Limb (tissue), 2 donors: ENCODE data around the gene NBPF1.
"Not testable (repeated sequence)": the region's sequence is repeated elsewhere in the genome, so short reads cannot be mapped to it uniquely, and the experiment has no call there.

Experiments
- DNase-seq, 2 donors: peaks; one replicate each; pipeline ENCODE4 v3.0.0-alpha.2; 2016; ENCODE audit errors: extremely low spot score in 2 of 2

The NBPF1 gene

DNA sequence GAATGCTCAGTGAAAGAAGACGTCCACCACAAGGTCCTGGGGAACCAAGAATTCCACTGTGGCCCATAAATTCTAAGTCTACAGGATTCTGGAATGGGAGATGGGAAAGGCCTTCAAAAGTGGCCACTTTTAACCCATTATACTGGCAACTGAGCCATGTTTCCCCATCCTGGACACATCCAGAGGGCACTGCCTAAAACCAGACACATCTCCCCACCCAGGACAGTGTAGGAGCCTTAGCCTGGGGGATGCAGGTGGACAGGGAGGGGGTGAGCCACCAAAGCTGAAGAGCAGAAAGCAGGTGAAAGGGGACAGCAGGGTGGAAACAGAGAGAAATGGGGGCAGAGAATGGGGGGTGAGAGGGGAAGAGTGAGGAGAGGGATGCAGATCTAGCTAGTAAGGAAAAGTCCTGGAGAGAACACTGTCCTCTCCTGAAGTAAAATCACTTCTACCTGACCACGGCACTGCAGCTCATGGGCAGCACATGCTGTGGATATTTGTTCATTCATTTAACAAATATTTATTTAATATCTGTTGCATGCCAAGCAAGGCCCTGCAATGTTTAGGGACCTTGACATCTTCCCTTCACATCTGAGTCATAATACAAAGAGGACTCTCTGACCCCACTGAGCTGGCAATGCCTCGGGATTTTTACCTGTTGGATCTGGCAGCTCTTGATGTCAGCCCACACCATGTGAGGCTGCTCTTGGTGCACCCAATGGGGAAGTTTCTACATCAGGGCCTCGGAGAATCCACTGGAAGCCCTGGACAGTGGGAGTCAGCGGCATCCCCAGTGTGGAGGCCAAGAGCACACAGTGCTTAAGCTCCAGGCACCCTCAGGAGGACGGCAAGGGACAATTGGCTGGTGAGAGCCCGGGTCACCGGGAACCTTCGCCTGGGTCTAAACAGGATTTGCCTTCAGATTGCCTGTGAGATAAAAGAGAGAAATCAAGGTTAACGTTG, 5.2 kb downstream of the NBPF1 start:
- DNase-seq: not testable (repeated sequence)

- peak in 1 of 2 donors; percentile 30 for DNase-seq
Observed at GRCh38 chr1:16607433-16607851, 5.9 kb downstream of the NBPF1 start.

DNA sequence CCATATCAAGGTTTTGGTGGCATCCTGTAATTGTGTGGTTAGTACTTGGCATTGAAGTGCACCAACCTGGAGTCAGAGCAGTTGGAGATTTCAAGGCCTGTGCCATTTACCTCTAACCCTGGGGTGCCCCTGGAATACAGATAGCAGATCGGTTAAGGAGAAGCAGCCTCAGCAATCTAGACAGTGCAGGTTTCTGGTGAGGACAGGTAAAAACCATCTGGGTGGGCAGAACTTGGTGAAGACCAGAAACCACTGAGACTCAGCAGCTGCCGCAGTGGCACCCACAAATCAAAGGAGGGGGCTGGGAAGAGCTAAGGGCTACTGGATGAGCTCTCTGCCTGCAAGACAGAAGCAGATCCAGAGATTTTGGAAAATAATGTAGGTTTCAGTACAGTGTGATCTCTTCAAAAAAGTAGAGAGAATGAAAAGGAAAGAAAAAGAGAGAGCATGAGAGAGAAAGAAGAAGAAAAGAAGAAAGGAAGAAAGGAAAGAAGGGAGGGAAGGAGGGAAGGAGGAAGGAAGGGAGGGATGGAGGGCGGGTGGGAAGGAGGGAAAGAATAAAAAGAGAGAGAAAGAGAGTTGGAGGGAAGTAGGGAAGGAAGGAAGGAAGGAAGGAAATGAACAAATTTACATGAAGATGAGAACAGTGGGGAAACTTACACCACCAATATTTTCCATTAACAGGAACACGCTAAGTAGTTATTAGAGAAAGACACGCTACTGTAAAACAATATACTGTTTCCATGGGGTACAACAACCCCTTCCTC, 6.5 kb downstream of the NBPF1 start:
- not testable (repeated sequence) for DNase-seq

DNA sequence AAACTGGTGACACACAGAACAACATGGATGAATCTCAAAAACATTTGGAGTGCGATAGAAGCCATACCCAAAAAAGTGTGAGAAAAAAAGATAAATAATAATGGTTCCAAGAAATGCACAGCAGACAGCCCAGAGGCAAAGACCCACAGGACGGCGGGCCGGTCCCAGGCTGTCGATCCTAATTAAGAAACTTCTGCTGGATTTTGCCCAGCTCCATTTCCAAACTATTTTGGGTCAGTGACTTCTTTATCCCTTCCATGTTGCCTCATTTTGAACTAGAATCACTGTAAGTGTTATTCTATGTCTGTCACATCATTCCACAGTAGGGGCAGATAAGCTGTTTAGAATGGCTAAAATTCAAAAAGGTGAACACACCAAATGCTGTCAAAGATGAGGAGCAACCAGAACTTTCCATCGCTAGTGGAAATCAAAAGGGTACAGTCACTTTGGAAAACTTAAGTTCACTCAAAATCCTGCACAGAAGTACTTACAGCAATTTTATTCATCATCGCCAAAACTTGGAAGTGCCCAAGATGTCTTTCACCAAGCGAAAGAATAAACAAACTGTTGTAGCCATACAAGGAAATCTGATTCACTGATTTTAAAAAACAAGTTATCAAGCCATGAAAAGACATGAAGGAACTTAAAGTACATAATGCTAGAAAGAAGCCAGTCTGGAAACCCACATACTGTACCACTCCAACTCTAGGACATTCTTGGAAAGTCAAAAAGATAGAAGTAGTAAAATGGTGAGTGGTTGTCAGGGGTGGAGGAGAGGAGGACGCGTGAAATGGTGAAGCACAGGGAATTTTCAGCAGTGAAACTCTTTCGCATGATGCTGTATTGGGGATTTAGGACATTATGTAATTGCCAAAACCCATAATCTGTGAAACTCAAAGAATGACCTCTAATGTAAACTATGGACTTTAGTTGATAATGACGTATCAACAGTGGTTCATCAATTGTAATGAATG, 7.5 kb downstream of the NBPF1 start:
- DNase-seq: no peak

DNA sequence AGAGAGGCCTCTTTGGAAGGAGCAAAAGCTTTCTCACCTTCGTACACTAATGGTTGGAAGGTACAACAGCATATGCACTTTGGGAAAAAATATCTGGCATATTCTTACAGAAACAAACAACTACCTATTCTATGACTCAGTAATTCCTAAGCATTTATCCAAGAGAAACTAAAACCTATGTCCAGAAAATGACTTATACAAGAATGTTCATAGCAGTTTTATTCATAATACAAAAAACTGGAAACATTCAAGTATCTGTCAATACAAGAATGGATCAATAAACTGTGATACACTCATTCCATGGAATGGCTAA, 8.2 kb downstream of the NBPF1 start:
- no peak for DNase-seq

DNA sequence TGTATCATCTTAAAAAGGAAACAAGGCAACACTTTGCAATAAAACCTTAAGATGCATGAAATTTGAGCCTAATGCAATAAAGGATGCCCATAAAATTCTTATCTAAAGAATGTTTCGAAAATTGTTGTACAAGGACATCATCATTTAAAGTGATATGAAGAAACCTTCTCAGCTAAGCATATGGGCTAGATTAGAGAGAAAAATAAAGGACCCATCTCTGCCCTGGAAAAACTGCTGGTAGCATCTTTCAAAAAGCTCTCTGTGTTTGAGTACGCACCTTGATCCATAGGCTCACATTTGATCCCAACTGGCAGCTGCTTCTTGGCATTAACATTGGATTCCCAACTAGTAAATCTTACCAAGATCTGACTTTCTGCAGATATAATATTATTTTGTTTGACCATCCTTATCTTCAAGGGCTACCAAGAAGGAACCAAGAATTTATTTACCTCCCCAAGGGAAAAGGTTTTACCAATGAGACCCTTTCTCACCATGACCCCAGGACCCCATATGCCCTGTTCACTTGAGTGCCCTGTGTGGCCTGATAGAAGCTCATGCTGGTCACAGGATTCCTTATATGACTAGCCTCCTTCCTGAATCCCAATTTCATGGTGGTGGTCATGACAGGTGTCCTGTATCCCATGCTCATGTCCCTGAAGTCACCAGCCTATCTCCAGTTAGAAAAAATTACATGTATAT, 8.7 kb downstream of the NBPF1 start:
- DNase-seq: not testable (repeated sequence)

GRCh38 chr1:16603623-16604022, 9.7 kb downstream of the NBPF1 start:
- not testable (repeated sequence) for DNase-seq

DNA sequence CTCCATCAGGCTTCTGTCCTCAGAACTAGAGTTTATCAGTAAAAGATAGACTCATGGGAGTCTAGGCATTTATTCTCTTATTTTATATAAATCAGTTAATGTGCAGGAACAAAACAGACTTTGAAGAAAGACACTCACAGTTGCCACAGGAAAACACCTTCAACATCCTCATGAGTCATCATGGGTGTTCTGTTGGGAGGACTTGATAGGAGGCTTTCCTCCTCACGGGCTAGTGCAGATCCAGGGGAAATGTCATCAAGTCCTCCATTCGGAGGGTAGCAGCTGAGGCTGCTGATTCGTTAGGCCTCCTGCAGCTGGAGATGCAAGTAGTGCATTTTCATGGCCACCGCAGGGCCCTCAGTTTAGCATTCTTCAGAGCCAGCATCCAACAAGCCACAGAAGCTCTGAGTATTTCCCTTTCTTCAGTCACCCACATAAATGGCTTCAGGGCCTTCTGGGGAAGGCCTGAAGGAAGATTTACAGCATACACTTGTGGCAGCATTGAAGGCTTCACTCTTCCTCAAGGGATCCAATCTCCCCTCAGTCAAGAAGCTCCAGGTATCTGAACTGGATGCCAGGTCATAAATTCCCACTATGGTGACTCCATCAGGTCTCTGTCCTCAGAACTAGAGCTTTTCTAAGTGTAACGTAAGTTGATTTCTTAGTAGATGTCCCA, 10.9 kb downstream of the NBPF1 start:
- DNase-seq: not testable (repeated sequence)

DNA sequence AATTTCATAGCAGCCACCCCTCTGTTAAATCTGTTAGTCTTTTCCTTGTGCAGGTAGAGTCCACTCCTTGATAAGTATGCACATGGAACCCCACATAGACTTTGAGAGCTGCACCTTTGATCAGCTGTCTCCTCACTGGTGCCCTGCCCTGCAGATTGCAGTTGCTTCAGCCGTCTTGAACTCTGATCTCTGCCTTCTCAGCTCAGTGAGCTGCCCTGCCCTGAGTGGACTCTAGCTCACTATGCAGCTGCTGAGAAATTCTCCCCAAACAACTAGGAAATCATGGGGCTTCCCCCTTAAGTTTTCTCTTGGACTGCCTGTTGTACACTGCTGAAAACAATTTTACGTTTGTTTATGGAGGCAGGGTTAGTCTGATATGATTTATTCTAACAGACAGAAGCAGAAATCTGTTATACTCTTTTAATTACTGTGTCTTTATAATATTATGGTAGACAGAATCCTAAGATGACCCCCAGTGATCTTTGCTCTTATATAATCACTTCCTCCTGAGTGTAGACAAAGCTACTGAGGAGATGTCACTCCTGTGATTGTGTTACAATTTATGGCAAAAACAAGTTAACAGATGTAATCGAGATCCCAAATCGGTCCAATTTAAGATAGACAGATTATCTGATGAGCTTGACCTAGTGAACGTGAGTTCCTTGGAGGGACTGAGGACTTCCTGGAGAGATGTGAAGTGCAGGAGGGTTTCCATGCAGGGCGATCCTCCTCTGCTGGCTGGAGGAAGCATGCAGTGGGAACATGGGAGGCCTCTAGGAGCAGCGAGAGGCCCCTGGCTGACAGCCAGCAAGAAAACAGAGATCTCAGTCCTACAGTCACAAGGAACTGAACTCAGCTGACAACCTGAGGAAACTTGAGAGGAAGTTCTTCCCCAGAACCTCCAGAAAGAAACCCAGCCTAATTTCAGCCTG, 12.2 kb downstream of the NBPF1 start:
- not testable (repeated sequence) for DNase-seq

GRCh38 chr1:16599326-16599725, 14.0 kb downstream of the NBPF1 start:
- not testable (repeated sequence) for DNase-seq

GRCh38 chr1:16595216-16595615, 18.1 kb downstream of the NBPF1 start:
- not testable (repeated sequence) for DNase-seq

- DNase-seq: not testable (repeated sequence)
Observed at GRCh38 chr1:16591845-16592244, 21.5 kb downstream of the NBPF1 start.

GRCh38 chr1:16588081-16588480, 25.3 kb downstream of the NBPF1 start:
- DNase-seq: peak in 1 of 2 donors; percentile 3

DNA sequence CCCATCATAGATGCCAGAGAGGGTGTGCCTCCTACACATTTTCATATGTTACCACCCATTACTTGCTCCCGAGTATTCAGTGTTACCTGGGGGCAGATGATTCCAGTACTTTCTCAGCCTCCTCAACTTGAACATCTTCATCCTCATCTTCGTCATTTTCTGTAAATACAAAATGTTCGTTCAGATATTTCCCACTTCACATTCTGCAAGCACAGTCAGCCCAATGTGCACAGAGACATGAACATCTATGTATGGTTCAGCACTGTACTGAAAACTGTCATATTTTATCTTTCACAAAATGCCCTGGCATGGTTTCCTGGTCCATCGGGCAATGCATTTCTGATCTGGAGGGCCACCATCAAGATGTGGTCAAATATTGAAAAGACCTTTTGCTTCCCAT, 25.7 kb downstream of the NBPF1 start:
- DNase-seq: not testable (repeated sequence)

DNA sequence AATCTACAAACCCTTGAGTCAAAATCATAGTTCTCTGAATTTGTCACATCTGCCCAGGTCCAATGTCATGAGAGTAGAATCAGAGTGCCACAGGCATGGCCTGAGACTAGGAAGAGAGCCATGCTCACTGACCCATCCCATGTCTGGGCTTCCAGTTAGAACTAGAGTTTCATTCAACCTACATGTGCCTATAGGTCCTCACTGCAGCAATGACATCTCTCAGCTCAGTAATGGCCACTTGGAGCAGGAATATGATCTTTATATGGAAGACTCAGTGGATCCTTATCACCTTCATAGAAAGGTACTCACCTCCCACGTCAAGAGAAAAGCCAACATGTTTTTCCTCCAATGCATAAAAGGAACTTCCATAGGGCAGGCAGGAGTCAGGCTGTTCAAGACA, 48.0 kb downstream of the NBPF1 start:
- DNase-seq: not testable (repeated sequence)

DNA sequence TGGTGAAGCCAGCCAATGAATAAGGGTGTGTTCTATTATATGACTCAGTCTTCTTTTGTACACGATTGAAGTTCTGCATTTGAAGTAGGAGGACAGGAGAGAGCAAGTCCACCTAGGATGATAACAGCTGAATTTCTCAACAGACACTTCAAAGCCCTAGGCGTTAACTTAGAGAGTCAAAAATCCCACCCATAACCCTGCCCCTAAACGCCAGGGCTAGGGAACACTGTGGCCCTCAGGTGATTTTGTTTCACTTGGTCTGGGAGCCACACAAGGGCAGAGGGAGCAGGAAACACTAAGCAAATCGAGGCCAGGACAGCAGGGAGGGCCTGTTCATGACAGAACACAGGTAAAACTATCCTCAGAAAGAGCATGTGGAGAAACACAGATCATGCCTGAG, 52.3 kb downstream of the NBPF1 start:
- DNase-seq: not testable (repeated sequence)

DNA sequence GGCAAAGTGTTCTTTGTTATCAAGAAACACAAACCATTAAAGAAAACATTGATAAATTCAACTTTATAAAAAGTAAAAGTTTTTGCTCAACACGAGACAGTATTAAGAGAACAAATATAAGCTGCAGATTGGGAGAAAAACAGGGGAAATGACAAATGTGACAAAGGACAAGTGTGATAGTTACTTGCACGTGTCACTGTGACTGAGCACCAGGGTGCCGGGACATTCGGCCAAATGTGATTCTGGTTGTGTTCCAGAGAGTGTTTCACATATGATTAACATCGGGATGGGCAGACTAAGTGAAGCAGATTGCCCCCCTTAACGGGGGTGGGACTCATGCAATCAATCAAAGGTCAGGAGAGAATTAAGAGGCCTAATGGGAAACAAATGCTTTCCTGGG, 52.9 kb downstream of the NBPF1 start:
- not testable (repeated sequence) for DNase-seq

- not testable (repeated sequence) for DNase-seq
Observed at GRCh38 chr1:16559688-16560087, 53.7 kb downstream of the NBPF1 start.

DNA sequence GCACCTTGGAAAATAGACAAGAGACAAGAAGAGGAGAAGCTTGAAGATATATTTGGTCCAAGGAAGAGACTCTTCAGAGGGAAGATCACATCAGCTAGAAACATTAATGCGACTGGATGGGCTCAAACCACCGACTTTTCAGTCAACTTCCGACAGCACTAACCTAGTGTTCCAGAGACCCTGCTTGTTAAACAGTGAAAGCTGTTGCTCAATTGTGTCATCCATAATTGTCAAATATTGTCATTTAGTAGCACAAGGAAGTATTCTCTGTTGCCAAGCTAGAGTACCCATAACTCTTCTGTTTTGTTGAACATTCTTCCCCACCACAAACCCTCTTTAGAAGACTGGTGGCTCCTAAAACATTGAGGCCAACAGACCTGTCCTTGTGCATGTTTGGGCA, 56.3 kb downstream of the NBPF1 start:
- DNase-seq: not testable (repeated sequence)
